Measurements from ENCODE around the gene SLC25A48.

DNA sequence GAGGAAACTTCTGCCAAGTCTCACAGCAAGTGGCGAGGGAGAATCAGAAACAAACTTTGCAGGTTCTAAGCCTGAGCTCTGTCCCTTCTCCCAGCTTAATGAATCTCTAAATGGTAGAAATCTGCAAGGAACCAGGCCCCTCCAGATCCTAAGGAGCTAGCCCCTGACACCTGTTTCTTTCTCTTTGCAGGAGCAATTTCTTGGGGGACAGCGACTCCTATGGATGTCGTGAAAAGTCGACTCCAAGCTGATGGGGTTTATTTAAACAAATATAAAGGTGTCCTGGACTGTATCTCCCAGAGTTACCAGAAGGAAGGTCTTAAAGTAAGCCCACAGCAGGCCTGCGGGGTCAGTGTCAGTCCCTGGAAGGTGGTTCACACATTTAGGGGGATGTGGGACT is 39.4 kb downstream of the SLC25A48 start:
- TF ChIP-seq POLR2AphosphoS5 (IDR thresholded peaks at IDR 0.05; ENCODE audit: low read depth, low read length) (no peak), TAF1 (IDR thresholded peaks at IDR 0.05; ENCODE audit: low read depth, low read length) (no peak), POLR2A (IDR thresholded peaks at IDR 0.05; ENCODE audit: low read depth, low read length) (no peak), POU2F2 (IDR thresholded peaks at IDR 0.05; ENCODE audit: low read depth, low read length) (no peak), SPI1 (IDR thresholded peaks at IDR 0.05; ENCODE audit: low read depth, low read length) (no peak)

All from GM12891 (cell line).